DOHH2 (cell line): ENCODE data around the gene FBXL14.

Source experiments
- H3F3A ChIP-seq: fragments of 200-600 bp; sonication (generic), shearing (Covaris generic); 2 replicates; pipeline ENCODE4 v1.6.0; 2016; ENCODE audit warnings: antibody characterized with exemption, mild to moderate bottlenecking; ENCODE audit not compliant: control insufficient read depth, insufficient read depth
- H3K27ac ChIP-seq: fragments of 200-600 bp; sonication (generic); 2 replicates; pipeline ENCODE4 v1.5.1; 2014; ENCODE audit warnings: low read depth, mild to moderate bottlenecking, low read length, moderate library complexity
- H3K27me3 ChIP-seq: fragments of 200-600 bp; sonication (generic); 2 replicates; pipeline ENCODE4 v1.6.1; 2014; ENCODE audit warnings: mild to moderate bottlenecking, low read length, mixed read lengths; ENCODE audit not compliant: control insufficient read depth
- H3K36me3 ChIP-seq: fragments of 200-600 bp; sonication (generic); 2 replicates; pipeline ENCODE4 v1.6.1; 2014; ENCODE audit warnings: mild to moderate bottlenecking, low read length, moderate library complexity, mixed read lengths; ENCODE audit not compliant: control insufficient read depth
- H3K4me1 ChIP-seq: fragments of 200-600 bp; sonication (generic); 2 replicates; pipeline ENCODE4 v1.6.1; 2014; ENCODE audit warnings: mild to moderate bottlenecking, low read length, mixed read lengths; ENCODE audit not compliant: control insufficient read depth
- H3K4me2 ChIP-seq: fragments of 200-600 bp; sonication (generic); 2 replicates; pipeline ENCODE4 v1.6.0; 2014; ENCODE audit warnings: mild to moderate bottlenecking, low read length, moderate library complexity
- H3K4me3 ChIP-seq: fragments of 200-600 bp; sonication (generic); 2 replicates; pipeline ENCODE4 v1.5.1; 2014; ENCODE audit warnings: mild to moderate bottlenecking, low read length, mixed read lengths
- H3K79me2 ChIP-seq: fragments of 200-600 bp; sonication (generic); 2 replicates; pipeline ENCODE4 v1.6.1; 2014; ENCODE audit warnings: mild to moderate bottlenecking, low read length, mixed read lengths; ENCODE audit not compliant: control insufficient read depth
- H3K9me2 ChIP-seq: fragments of 200-600 bp; sonication (generic); replicated peaks from 2 replicates; pipeline ENCODE4 v1.6.1; 2014; ENCODE audit warnings: mild to moderate bottlenecking, low read length, mixed read lengths; ENCODE audit not compliant: control insufficient read depth
- H3K9me3 ChIP-seq: fragments of 200-600 bp; sonication (generic); 2 replicates; pipeline ENCODE4 v1.6.1; 2014; ENCODE audit warnings: antibody characterized with exemption, low read length, mixed read lengths; ENCODE audit not compliant: control insufficient read depth, insufficient read depth
- H4K20me1 ChIP-seq: fragments of 200-600 bp; sonication (generic); 2 replicates; pipeline ENCODE4 v1.6.0; 2014; ENCODE audit warnings: low read depth, mild to moderate bottlenecking, antibody characterized with exemption, low read length, moderate library complexity; ENCODE audit not compliant: control insufficient read depth, insufficient read depth
- CTCF ChIP-seq: fragments of 200-600 bp; sonication (generic); IDR thresholded peaks from one replicate; pipeline ENCODE4 v1.5.1; 2014; ENCODE audit warnings: antibody characterized with exemption, mild to moderate bottlenecking, low read depth, low read length; ENCODE audit not compliant: poor library complexity, severe bottlenecking
- EZH2phosphoT487 ChIP-seq: fragments of 200-600 bp; sonication (generic); IDR thresholded peaks from 2 replicates; pipeline ENCODE4 v1.6.1; 2017; ENCODE audit warnings: borderline replicate concordance, mild to moderate bottlenecking, antibody characterized with exemption, low read length, moderate library complexity, mixed read lengths

The FBXL14 gene

DNA sequence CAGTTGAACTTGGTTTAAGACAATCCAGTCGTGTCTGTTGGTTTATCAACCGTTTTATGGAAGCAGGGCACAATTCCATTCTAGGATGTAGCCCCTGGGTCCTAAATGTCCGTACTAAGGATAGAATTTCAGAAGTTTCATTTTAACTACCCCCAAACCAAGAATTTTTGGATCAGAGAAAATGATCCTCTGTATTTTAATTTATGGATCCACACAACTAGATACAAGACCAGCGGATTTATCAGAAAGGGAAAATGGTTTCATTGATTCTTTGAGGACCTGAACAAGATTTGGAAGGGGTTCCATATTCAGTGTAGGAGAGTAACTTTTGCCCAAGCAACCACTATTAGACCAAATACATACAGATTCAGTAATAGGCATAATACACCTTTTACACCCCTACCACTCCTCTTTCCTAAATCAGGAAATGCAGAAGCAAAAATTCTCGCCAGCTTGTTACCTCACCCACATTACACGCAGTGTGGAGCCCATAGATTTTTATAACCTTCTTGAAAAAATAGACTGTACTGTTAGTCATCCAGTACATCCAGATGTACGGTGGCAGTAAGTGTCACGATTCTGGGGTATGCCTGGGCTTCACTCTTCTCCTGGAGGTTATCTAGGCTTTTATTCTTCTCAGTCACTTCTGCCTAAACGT is 1.4 kb upstream of the FBXL14 start:
- Histone ChIP-seq H3K4me1 (peaks cover 30% of the 10 kb centered on the region), H3K9me2 (no peaks in the 10 kb centered on the region), H3K79me2 (peaks cover 31% of the 10 kb centered on the region), H4K20me1 (peaks cover 17% of the 10 kb centered on the region), H3K27ac (peak overlapping the region; percentile 43; the same call in 1 of the 2 replicates), H3K4me2 (peak overlapping the region; percentile 71), H3K27me3 (no peaks in the 10 kb centered on the region), H3K4me3 (peak overlapping the region; percentile 71), H3K9me3 (no peaks in the 10 kb centered on the region), H3F3A (peaks cover 12% of the 10 kb centered on the region), H3K36me3 (peaks cover 25% of the 10 kb centered on the region)
- TF ChIP-seq CTCF (no peak), EZH2phosphoT487 (no peak)

DNA sequence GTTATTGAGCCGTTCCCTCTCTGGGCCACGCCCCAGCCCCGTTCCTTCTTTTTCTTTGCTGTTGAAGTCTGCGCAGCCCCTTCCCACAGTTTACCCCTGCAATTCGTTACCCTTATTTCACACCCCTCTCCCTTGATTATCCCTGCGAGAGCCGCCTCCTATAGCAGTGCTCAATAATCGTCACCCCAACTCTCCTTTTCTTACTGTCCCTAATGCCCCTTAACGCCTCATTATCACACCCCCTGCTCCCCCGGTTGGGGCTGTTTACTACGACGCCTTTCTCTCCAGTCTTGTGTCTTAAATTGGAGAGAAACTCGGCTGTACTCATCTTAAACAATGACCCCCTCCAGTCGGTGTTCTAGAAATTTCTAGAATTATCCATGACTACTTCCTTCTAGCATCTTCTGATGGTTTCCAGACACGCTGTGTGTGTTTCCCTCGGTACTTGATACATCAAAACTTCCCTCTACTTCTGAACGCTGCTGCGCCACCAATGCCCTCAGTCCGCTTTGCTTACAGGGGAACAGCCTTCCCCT is 713 bp upstream of the FBXL14 start:
- Histone ChIP-seq H3K27ac (peak overlapping the region; percentile 43), H4K20me1 (peaks cover 23% of the 10 kb centered on the region), H3K36me3 (peaks cover 32% of the 10 kb centered on the region), H3K4me3 (peak overlapping the region; percentile 71), H3K9me2 (no peaks in the 10 kb centered on the region), H3K4me2 (peak overlapping the region; percentile 71), H3F3A (peaks cover 10% of the 10 kb centered on the region), H3K27me3 (no peaks in the 10 kb centered on the region), H3K4me1 (peaks cover 37% of the 10 kb centered on the region), H3K79me2 (peaks cover 38% of the 10 kb centered on the region), H3K9me3 (no peaks in the 10 kb centered on the region)
- TF ChIP-seq EZH2phosphoT487 (no peak), CTCF (peak; percentile 10)

GRCh38 chr12:1594006-1594260 is 448 bp downstream of the FBXL14 start:
- Histone ChIP-seq H3K27ac (peak overlapping the region; percentile 70), H3K79me2 (peaks cover 48% of the 10 kb centered on the region), H4K20me1 (peaks cover 27% of the 10 kb centered on the region), H3K36me3 (peaks cover 39% of the 10 kb centered on the region), H3K4me1 (peaks cover 44% of the 10 kb centered on the region), H3K4me3 (peak overlapping the region; percentile 88), H3K4me2 (peak overlapping the region; percentile 96), H3F3A (peaks cover 4% of the 10 kb centered on the region; the same call in 1 of the 2 replicates), H3K9me2 (no peaks in the 10 kb centered on the region), H3K9me3 (no peaks in the 10 kb centered on the region), H3K27me3 (no peaks in the 10 kb centered on the region)
- no peak for TF ChIP-seq CTCF
- no peak for TF ChIP-seq EZH2phosphoT487
